Duodenal mucosa (tissue), 2 donors: ENCODE data around the gene RPS6KA1.
"Not testable (repeated sequence)": the region's sequence is repeated elsewhere in the genome, so short reads cannot be mapped to it uniquely, and the experiment has no call there.

Experiments
- H3K27ac ChIP-seq: one replicate; pipeline ENCODE4 v1.7.0; 2013; ENCODE audit warnings: low read depth, low read length
- H3K27me3 ChIP-seq, 2 donors: one replicate each; pipeline ENCODE4 v1.7.0; 2013; ENCODE audit warnings: low read length in 2 of 2, control low read depth in 1 of 2; ENCODE audit not compliant: insufficient read depth in 2 of 2, control insufficient read depth in 1 of 2
- H3K36me3 ChIP-seq, 2 donors: one replicate each; pipeline ENCODE4 v1.7.0; 2013; ENCODE audit warnings: low read length in 2 of 2, control low read depth in 1 of 2; ENCODE audit not compliant: insufficient read depth in 2 of 2, control insufficient read depth in 1 of 2
- H3K4me1 ChIP-seq, 2 donors: one replicate each; pipeline ENCODE4 v1.7.0; 2013; ENCODE audit warnings: low read length in 2 of 2, control low read depth in 1 of 2; ENCODE audit not compliant: insufficient read depth in 2 of 2, control insufficient read depth in 1 of 2
- H3K4me3 ChIP-seq, 2 donors: one replicate each; pipeline ENCODE4 v1.7.0; 2013; ENCODE audit warnings: low read length in 2 of 2, low read depth in 1 of 2
- H3K9ac ChIP-seq, 2 donors: one replicate each; pipeline ENCODE4 v1.7.0; 2013; ENCODE audit warnings: low read length in 2 of 2, low read depth in 1 of 2
- H3K9me3 ChIP-seq, 2 donors: one replicate each; pipeline ENCODE4 v1.7.0; 2013; ENCODE audit warnings: low read length in 2 of 2, control low read depth in 1 of 2; ENCODE audit not compliant: control insufficient read depth in 1 of 2

RPS6KA1 gene

GRCh38 chr1:26608895-26609294 lies 79.3 kb downstream of the RPS6KA1 start:
- no peak overlapping the region for H3K4me3 ChIP-seq
- no peak overlapping the region for H3K27ac ChIP-seq
- no peaks in the 10 kb centered on the region for H3K4me1 ChIP-seq
- H3K9me3 ChIP-seq = no peaks in the 10 kb centered on the region
- no peaks in the 10 kb centered on the region for H3K27me3 ChIP-seq
- no peak overlapping the region for H3K9ac ChIP-seq
- H3K36me3 ChIP-seq = no peaks in the 10 kb centered on the region

GRCh38 chr1:26610781-26611180 lies 81.2 kb downstream of the RPS6KA1 start:
- Histone ChIP-seq H3K27me3 (no peaks in the 10 kb centered on the region), H3K4me1 (no peaks in the 10 kb centered on the region), H3K27ac (no peak overlapping the region), H3K9ac (no peak overlapping the region), H3K9me3 (no peaks in the 10 kb centered on the region), H3K36me3 (no peaks in the 10 kb centered on the region), H3K4me3 (no peak overlapping the region)

- not testable (repeated sequence) for H3K9me3 ChIP-seq, H3K27ac ChIP-seq, H3K4me3 ChIP-seq, H3K36me3 ChIP-seq, H3K4me1 ChIP-seq, H3K9ac ChIP-seq, H3K27me3 ChIP-seq
Measured at GRCh38 chr1:26612627-26613026, 83.1 kb downstream of the RPS6KA1 start.

GRCh38 chr1:26614655-26615411 lies 85.3 kb downstream of the RPS6KA1 start:
- H3K36me3 ChIP-seq = no peaks in the 10 kb centered on the region
- no peak overlapping the region for H3K4me3 ChIP-seq
- no peaks in the 10 kb centered on the region for H3K27me3 ChIP-seq
- no peak overlapping the region for H3K27ac ChIP-seq
- H3K9ac ChIP-seq = no peak overlapping the region
- no peaks in the 10 kb centered on the region for H3K9me3 ChIP-seq
- peaks cover 5 to 7% of the 10 kb centered on the region in 2 donors for H3K4me1 ChIP-seq

- Histone ChIP-seq H3K4me1 (peaks cover 7 to 10% of the 10 kb centered on the region in 2 donors), H3K27me3 (no peaks in the 10 kb centered on the region), H3K27ac (no peak overlapping the region), H3K4me3 (no peak overlapping the region), H3K9ac (no peak overlapping the region), H3K36me3 (no peaks in the 10 kb centered on the region), H3K9me3 (no peaks in the 10 kb centered on the region)
Measured at GRCh38 chr1:26616881-26617280, 87.3 kb downstream of the RPS6KA1 start.

GRCh38 chr1:26618561-26618960 lies 89.0 kb downstream of the RPS6KA1 start:
- no peak overlapping the region for H3K4me3 ChIP-seq
- H3K4me1 ChIP-seq = peaks cover 7 to 10% of the 10 kb centered on the region in 2 donors
- H3K9ac ChIP-seq = no peak overlapping the region
- H3K27ac ChIP-seq = no peak overlapping the region
- no peaks in the 10 kb centered on the region for H3K36me3 ChIP-seq
- no peaks in the 10 kb centered on the region for H3K9me3 ChIP-seq
- H3K27me3 ChIP-seq = no peaks in the 10 kb centered on the region
